ENCODE data around the gene MICAL2.

DNA sequence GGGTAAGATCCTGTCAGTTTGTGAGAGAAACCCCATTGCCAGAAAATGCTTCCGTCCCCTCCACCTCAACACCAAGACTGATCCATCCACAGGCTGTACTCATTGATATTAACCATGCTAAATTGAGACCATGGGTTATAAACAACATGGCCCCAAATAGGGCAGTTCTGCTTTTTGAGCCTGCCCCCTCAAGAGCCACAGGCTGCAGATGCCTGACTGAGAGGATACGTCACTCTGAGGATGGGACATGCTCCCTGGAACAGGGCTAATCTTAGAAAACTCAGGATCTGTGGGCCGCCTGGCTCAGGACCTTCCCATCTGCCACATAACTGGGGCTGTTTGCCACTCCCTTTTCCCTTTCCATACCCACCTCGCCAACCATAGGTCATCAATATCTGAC, 99.8 kb downstream of the MICAL2 start:
- TF ChIP-seq CTCF (IDR thresholded peaks at IDR 0.05 in 4 of 5, conservative IDR thresholded peaks at IDR 0.05 in 1 of 5) (no peak), POLR2A (IDR thresholded peaks at IDR 0.05) (no peak)

Measured in gastrocnemius medialis (tissue), 4 donors.